DND-41 (cell line): ENCODE data around the gene CLDN20.

Experiments used
- CTCF ChIP-seq: IDR thresholded peaks from 2 replicates; pipeline ENCODE4 v1.5.1; 2012; ENCODE audit warnings: borderline replicate concordance, low read length, moderate library complexity, mild to moderate bottlenecking; ENCODE audit not compliant: poor library complexity, severe bottlenecking; ENCODE audit errors: extremely low read depth
- EZH2 ChIP-seq: IDR thresholded peaks from 3 replicates; pipeline ENCODE4 v1.6.1; 2012; ENCODE audit warnings: borderline replicate concordance, low read depth, mild to moderate bottlenecking, moderate library complexity, low read length, inconsistent platforms; ENCODE audit not compliant: severe bottlenecking

- TF ChIP-seq CTCF (no peak), EZH2 (no peak)
Observed at GRCh38 chr6:155246825-155247224, 17.0 kb upstream of the CLDN20 start.
